ENCODE data around the gene C11orf42. TPM values are rescaled to one million over a fixed set of nuclear protein-coding genes. Genes with fewer than 3 reads are reported as not detected.

C11orf42 gene
- total and polyA plus RNA-seq, 3 donors from 2014 or later: 10.1 to 38.5 (median 28.9) TPM

- DNase-seq: no peak
- Histone ChIP-seq H3K9me3 (no peaks in the 10 kb centered on the region), H3K4me1 (no peaks in the 10 kb centered on the region), H3K36me3 (ENCODE audit: low read depth, missing control alignments) (no peaks in the 10 kb centered on the region), H3K4me3 (no peak overlapping the region), H3K27me3 (no peaks in the 10 kb centered on the region), H3K27ac (no peak overlapping the region)
- intact Hi-C loops (cut with DNase I; ENCODE audit: low total_unique reads): no loop called here
- WGBS, 2 donors: 81% methylated on average over 3 of the region's 3 CpGs
- no peak for TF ChIP-seq CTCF (IDR thresholded peaks at IDR 0.05)
- TF ChIP-seq POLR2A (IDR thresholded peaks at IDR 0.05): no peak
Measured at GRCh38 chr11:6206456-6207180, 1.3 kb downstream of the C11orf42 start.

- no peak for DNase-seq
- Histone ChIP-seq H3K27me3 (no peaks in the 10 kb centered on the region), H3K27ac (no peak overlapping the region), H3K4me3 (no peak overlapping the region), H3K4me1 (no peaks in the 10 kb centered on the region), H3K9me3 (no peaks in the 10 kb centered on the region), H3K36me3 (ENCODE audit: low read depth, missing control alignments) (no peaks in the 10 kb centered on the region)
- WGBS, 2 donors: 98 to 100% methylated on average over 1 to 12 of the region's 12 CpGs
- intact Hi-C loops (cut with DNase I; ENCODE audit: low total_unique reads): no loop called here
- TF ChIP-seq POLR2A (IDR thresholded peaks at IDR 0.05): no peak
- TF ChIP-seq CTCF (IDR thresholded peaks at IDR 0.05): no peak
Measured at GRCh38 chr11:6209801-6210200, 4.4 kb downstream of the C11orf42 start.

DNA sequence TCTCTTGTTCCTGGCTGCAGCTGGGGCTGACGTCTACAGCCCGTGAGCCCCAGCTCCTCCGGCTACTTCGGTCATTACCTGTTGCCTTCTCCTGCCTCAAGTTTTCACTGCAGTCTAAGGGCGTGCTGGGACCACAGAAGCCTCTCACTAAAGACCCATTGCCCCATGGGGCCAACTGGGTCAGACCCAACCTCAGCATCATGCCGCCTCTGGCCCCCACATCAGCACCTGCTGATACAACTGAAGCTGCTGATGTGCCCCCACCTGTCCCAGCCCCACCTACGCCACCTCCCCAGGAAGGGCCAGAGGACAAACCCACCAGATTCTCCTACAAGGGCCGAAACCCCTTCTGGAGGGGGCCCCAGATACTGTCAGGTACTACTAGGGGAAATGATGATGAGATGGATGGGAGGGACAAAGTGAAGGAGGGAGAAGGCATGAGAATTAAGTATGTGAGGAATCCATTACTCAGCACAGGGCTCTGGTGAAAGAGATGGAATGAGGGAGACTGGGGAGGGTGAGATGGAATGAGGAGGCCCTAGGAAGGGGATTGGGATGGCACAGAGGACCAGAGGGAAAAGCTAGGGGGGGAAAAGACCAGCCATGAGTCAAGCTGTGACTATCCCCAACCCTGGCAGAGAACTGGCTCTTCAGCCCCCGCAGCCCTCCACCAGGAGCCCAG lies 5.1 kb downstream of the C11orf42 start:
- intact Hi-C loops (cut with DNase I; ENCODE audit: low total_unique reads): no loop called here
- Histone ChIP-seq H3K27me3 (no peaks in the 10 kb centered on the region), H3K4me3 (no peak overlapping the region), H3K9me3 (no peaks in the 10 kb centered on the region), H3K27ac (no peak overlapping the region), H3K36me3 (ENCODE audit: low read depth, missing control alignments) (no peaks in the 10 kb centered on the region), H3K4me1 (no peaks in the 10 kb centered on the region)
- no peak for DNase-seq
- TF ChIP-seq CTCF (IDR thresholded peaks at IDR 0.05): no peak
- WGBS, 2 donors: 97% methylated on average over 9 of the region's 9 CpGs

- 94% methylated on average over 7 to 10 of the region's 10 CpGs for WGBS, 2 donors
- H3K4me3 ChIP-seq: no peak overlapping the region
- no peaks in the 10 kb centered on the region for H3K36me3 ChIP-seq (ENCODE audit: low read depth, missing control alignments)
- intact Hi-C loops (cut with DNase I; ENCODE audit: low total_unique reads): no loop called here
- H3K4me1 ChIP-seq: no peaks in the 10 kb centered on the region
- no peak for DNase-seq
- H3K27ac ChIP-seq: no peak overlapping the region
- H3K9me3 ChIP-seq: no peaks in the 10 kb centered on the region
- TF ChIP-seq POLR2A (IDR thresholded peaks at IDR 0.05) (no peak), CTCF (IDR thresholded peaks at IDR 0.05) (no peak)
- H3K27me3 ChIP-seq: no peaks in the 10 kb centered on the region
Measured at GRCh38 chr11:6214530-6214929, 9.2 kb downstream of the C11orf42 start.

Data from testis (tissue), 3 donors.